Stimulated activated naive CD4-positive, alpha-beta T cell treated with Interleukin-2 at 50 U/mL for 16 hours (primary cell): ENCODE measurements around the gene SCRN2.

Experiments
- DNase-seq: peaks from one replicate; lab custom pipeline; 2025; lab: John Stamatoyannopoulos, UW

SCRN2 gene

DNA sequence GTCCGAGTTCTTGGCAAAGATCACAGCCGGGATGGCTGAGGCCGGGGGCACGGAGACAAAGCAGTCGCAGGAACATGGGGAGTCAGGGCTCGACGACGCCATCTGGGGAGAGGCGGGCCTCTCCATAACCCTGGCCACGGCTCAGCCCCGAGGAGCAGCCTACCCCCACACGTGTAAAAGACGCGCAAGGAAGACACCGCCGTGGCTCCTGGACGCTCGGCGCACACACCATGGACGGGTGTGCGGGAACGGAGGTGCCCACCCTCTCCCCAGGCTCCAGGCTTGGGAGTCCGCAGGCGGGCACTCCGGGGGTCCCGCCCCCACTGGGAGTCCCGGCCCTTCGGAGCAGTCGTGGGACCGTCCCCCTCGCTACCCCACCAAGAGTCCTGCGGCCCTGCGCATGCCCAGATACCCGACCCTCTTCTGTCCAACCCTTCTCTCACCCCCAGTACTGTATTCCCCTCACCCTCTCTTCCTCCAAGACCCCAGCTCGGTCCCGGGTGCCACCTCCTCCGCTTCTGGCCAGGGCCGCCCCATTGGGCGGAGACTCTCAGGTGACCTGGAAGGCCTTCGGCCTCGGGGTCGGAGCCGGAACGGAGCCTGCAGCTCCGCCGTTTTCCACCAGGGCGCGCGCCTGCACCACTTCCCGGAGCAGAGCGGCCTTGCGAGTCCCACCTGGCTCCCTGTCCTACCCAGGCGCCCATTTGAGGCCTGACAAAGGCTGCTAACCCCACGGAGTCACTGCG is at the start of gene SCRN2:
TSS of gene SCRN2 (minus strand) at position 532 of the 746 bp plus-strand sequence. CDS start at position 102, 430 bp downstream.
- peak; percentile 79 for DNase-seq

- DNase-seq, result peak; percentile 87
These were observed 48.9 kb upstream of the SCRN2 start for GRCh38 chr17:47889734-47890529.

DNA sequence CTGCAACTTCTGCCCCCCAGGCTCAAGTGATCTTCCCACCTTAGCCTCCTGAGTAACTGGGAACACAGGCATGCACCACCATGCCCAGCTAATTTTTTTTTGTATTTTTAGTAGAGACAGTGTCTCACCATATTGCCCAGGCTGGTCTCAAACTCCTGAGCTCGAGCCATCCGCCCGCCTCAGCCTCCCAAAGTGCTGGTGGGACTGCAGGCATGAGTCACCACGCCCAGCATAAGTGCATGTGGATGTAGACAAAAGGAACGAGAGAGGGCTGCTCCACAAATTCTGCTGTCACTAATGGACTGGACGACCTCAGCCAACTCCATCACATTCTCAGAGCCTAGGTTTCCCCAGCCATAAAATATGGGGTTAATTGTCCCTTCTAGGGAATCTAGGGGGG is 47.2 kb upstream of the SCRN2 start:
- no peak for DNase-seq

DNA sequence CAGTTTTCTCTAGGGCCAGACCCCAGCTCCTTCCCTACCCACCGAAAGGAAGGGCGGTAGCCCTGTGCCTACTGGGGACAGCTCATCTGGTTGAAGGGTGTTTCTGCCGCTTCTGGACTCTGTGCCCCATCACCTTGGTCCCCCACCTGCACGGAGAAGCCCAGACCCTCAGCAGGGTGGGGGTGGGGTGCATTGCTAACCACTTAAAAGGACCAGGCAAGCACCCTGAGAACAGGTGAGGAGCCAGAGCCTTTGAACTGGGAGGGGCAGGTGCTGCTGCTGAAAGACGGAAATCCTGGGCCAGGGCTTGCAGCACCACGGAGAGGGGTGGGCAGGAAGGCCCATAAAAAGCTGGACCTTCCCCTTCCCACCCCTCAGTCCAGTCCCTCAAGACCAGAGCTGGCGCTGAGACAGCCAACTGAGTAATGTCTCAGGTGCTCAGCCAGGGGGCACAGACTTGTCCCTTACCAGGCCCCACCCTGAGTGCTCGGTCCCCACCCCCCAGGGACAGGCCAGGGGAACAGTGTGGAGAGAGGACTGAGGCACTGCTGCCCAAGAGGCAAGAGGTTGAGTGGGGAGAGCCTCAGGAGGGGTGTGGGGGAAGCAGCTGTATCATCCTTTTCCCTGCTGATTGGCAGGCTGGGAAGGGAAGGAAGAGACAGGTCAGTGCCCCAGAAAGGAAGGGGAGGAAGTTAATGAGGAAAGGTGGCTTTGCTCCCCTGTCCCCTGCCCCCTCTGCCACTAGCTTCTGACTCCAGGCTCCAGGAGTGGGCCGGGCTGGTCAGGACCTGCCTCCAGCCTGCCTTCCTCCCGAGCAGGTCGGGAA is 44.0 kb upstream of the SCRN2 start:
- no peak for DNase-seq

- no peak for DNase-seq
These were observed 43.3 kb upstream of the SCRN2 start for GRCh38 chr17:47884427-47884740.

DNA sequence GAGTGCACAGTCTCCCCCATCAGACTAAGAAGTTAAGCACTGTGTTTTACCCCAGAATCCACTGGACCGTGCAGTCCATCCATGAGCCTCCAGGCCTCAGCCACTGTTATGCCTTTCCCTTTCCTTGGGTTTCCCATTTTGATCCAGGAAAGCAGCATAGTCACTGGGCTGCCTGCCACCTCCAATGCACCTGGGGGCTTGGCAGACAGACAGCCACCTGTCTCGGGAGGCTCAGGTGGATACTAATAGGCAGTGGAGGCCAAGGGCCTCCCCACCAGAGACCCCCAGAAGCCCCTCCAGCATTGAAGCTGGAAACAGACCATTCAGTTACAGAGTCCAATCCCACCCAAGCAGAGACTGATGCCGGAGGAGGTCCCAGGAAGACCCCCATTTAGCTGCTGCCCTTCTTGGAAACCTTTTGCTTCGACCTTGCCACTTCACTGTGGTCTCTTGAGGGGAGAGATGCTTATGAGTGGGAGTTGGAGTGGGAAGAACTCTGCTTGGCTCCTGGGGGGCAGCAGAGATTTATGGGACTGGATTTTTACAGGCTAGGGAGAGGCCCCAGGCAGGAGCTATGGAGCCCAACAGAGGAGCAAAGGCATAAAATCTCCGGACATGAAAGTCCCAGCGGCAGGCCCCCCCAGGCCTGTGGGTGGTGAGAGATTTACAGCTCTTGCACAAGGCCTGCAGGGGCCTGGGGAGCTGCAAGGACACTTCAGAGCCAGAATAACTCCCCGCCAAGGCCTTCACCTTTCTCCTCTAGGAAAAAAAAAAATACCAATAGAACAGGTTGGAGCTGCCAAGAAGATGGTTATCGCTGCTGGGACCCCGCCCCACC is 42.7 kb upstream of the SCRN2 start:
- no peak for DNase-seq

GRCh38 chr17:47882695-47883588 is 41.9 kb upstream of the SCRN2 start:
- DNase-seq, result no peak

- DNase-seq, result no peak
These were observed 41.2 kb upstream of the SCRN2 start for GRCh38 chr17:47882247-47882646.

GRCh38 chr17:47879776-47880454 is 38.8 kb upstream of the SCRN2 start:
- no peak for DNase-seq

DNA sequence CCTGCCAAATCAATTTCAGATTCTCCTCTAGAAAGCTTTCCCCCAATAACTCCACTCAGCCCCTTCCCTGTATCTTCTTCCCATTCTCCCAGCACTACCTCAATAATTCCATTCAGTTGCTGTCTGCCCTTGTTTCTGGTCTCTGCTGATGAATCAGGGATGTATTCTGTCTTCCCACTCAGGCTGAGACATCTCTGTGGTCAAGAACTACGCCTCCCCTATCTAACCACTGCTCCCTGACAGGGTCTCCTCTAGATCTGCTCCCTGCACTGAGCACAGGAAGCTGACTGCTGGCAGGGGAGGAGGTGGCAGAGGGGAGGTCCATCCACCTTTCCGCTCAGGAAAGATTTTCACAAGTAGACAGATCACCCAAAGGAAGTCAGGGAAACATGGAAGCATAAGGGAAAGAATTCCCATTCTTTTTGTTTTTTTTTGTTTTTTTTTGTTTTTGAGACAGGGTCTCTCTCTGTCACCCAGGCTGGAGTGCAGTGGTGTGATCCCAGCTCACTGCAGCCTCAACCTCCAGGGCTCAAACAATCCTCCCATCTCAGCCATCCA is 38.0 kb upstream of the SCRN2 start:
- DNase-seq, result no peak

- DNase-seq, result no peak
These were observed 37.3 kb upstream of the SCRN2 start for GRCh38 chr17:47878203-47879027.

DNA sequence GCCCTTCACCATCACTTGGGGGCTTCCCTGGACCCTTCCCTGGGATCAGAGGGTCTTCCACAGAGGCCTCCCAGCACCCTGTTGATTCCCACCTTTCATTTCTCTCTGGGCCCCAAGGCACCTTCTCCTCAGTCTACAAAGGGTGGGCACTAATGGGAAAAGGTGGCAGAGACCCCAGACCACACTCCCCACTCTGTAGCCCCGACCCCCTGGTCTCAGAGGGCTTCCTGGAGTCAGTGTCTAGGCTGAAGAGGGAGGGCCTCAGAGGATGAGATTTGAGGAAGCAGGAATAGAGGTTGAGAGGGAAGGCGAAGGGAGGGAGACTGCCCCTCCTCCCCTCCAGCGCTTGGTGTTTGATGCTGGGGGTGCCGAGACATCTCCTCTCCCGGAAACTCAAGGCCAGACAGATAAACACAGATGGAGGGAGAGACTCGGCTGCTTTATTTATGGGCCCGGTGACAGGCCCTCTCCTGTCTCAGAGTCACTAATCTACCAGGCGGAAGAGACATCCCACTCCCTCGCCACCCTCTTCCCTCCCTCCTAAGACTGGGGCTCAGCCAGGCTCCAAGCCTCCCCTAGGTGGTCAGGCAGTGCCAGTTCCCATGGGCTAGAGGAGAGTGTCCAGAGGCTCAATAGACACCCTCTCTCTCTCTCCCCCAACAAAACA is 36.4 kb upstream of the SCRN2 start:
- DNase-seq, result no peak

GRCh38 chr17:47875011-47875985 is 34.2 kb upstream of the SCRN2 start:
- DNase-seq, result no peak

- no peak for DNase-seq
These were observed 32.4 kb upstream of the SCRN2 start for GRCh38 chr17:47873200-47874090.

- no peak for DNase-seq
These were observed 31.6 kb upstream of the SCRN2 start for GRCh38 chr17:47872651-47873161.
